ENCODE results near the gene KPNA4. TPM values are rescaled to one million over a fixed set of nuclear protein-coding genes. Genes with fewer than 3 reads are reported as not detected.
"Not testable (repeated sequence)": the region's sequence is repeated elsewhere in the genome, so short reads cannot be mapped to it uniquely, and the experiment has no call there.

The KPNA4 gene
- polyA plus RNA-seq, 3 donors: 83.8 to 89.5 (median 86.3) TPM

- DNase-seq (ENCODE audit: low read depth in 3 of 3, low spot score in 2 of 3): no peak
Measured at GRCh38 chr3:160454995-160455394, 110.4 kb downstream of the KPNA4 start.

GRCh38 chr3:160452251-160452650, 113.1 kb downstream of the KPNA4 start:
- not testable (repeated sequence) for DNase-seq (ENCODE audit: low read depth in 3 of 3, low spot score in 2 of 3)

GRCh38 chr3:160451602-160452001, 113.8 kb downstream of the KPNA4 start:
- DNase-seq (ENCODE audit: low read depth in 3 of 3, low spot score in 2 of 3): no peak

GRCh38 chr3:160450846-160451245, 114.5 kb downstream of the KPNA4 start:
- DNase-seq (ENCODE audit: low read depth in 3 of 3, low spot score in 2 of 3): no peak

GRCh38 chr3:160449636-160450598, 115.5 kb downstream of the KPNA4 start, which contains the start of gene TRIM59:
TRIM59 (minus strand) TSS chr3:160449786; CDS start chr3:160439183, 10,603 bp downstream.
- peak; percentile 88 to 91 (median 88) for DNase-seq (ENCODE audit: low read depth in 3 of 3, low spot score in 2 of 3)

GRCh38 chr3:160448845-160449635, 116.3 kb downstream of the KPNA4 start:
- DNase-seq (ENCODE audit: low read depth in 3 of 3, low spot score in 2 of 3): peak; percentile 43 to 56 (median 52)

- no peak for DNase-seq (ENCODE audit: low read depth in 3 of 3, low spot score in 2 of 3)
Measured at GRCh38 chr3:160447544-160447943, 117.8 kb downstream of the KPNA4 start.

GRCh38 chr3:160446522-160447056, 118.8 kb downstream of the KPNA4 start:
- no peak for DNase-seq (ENCODE audit: low read depth in 3 of 3, low spot score in 2 of 3)

- no peak for DNase-seq (ENCODE audit: low read depth in 3 of 3, low spot score in 2 of 3)
Measured at GRCh38 chr3:160445854-160446253, 119.5 kb downstream of the KPNA4 start.

Other genes starting within 250 kb of the KPNA4 start
- 10 to 100 TPM; 52.0 to 61.4 (median 58.6) TPM for gene IFT80, start 166.3 kb downstream of the KPNA4 start, polyA plus RNA-seq (ENCODE audit: insufficient read length in 3 of 3)
- gene SMC4, start 165.9 kb downstream of the KPNA4 start, polyA plus RNA-seq (ENCODE audit: insufficient read length in 3 of 3): 100 to 1,000 TPM in 2 of 3 donors, 10 to 100 TPM in 1; 96.7 to 123 (median 107) TPM
- 10 to 100 TPM; 16.2 to 18.9 (median 18.1) TPM for gene TRIM59, start 115.8 kb downstream of the KPNA4 start, polyA plus RNA-seq (ENCODE audit: insufficient read length in 3 of 3)
- under 1 TPM in 2 of 3 donors, not detected in 1; 0.12 to 0.40 TPM for gene ARL14, start 111.6 kb upstream of the KPNA4 start, polyA plus RNA-seq (ENCODE audit: insufficient read length in 3 of 3)
- gene PPM1L, start 190.7 kb upstream of the KPNA4 start, polyA plus RNA-seq (ENCODE audit: insufficient read length in 3 of 3): 1 to 10 TPM; 6.3 to 8.2 (median 8.0) TPM

All from right renal cortex interstitium (tissue), 3 donors.